ENCODE data around the gene GINM1.

Gene GINM1, protein sequence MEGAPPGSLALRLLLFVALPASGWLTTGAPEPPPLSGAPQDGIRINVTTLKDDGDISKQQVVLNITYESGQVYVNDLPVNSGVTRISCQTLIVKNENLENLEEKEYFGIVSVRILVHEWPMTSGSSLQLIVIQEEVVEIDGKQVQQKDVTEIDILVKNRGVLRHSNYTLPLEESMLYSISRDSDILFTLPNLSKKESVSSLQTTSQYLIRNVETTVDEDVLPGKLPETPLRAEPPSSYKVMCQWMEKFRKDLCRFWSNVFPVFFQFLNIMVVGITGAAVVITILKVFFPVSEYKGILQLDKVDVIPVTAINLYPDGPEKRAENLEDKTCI

GRCh38 chr6:149565527-149566409 lies at the start of gene GINM1:
GINM1 (plus strand) TSS chr6:149566375; CDS start chr6:149566415, 40 bp downstream.
- DNase-seq = peak; percentile 90 to 92

GRCh38 chr6:149529650-149530049 lies 36.5 kb upstream of the GINM1 start:
- no peak for DNase-seq

- DNase-seq = no peak
Measured at GRCh38 chr6:149534742-149535141, 31.4 kb upstream of the GINM1 start.

GRCh38 chr6:149541139-149541538 lies 25.0 kb upstream of the GINM1 start:
- no peak for DNase-seq

DNA sequence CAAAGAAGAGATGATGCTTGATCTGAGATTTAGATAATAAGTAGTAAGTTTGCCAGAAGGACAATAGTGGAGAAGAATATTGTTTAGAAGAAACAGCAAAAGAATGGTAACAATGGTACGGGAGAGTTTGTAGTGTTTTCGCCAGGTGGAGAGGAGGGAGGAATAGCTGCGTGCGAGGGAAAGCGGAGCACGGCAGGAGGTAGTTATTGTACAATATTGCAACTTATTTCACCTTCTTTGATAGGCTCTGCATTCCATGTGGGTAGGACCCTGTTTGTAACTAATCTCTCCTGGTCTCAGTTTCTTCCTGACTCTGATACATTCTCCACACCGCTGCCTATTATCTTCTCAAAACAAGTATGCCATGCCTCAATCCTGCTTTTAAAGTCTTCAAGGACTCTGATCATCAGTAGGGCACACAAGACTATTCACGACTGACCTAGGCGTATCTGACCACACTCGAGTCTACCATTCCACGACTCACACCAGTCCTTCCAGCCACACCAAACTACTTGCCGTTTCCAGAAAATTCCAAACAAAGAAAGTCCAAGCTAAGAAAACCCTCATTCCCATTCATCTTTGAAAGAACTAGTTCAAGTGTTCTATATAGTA lies 21.4 kb upstream of the GINM1 start:
- no peak for DNase-seq

DNA sequence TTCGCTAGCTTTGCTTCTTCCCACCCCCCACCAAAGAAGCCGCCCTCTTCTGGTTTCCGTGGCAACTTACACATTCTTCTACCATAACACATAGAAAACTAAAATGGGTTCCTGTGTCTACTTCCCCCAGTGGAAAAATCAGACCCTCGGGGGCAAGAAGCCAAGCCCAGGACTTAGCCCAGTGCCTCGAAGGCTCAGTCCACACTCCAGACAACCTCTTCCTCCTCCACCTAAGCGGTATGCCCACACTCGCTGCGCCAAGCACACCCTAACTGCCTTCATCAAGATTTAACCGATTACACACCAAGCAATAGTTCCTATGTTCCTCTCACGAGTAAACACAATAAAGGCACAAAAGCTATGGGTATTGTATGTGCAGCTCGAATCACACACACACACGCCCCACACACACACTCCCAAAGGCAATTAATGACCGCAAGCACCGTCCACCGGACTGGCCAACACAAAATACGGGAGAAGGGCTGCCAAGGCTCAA lies 20.9 kb upstream of the GINM1 start:
- peak; percentile 60 to 61 for DNase-seq

DNA sequence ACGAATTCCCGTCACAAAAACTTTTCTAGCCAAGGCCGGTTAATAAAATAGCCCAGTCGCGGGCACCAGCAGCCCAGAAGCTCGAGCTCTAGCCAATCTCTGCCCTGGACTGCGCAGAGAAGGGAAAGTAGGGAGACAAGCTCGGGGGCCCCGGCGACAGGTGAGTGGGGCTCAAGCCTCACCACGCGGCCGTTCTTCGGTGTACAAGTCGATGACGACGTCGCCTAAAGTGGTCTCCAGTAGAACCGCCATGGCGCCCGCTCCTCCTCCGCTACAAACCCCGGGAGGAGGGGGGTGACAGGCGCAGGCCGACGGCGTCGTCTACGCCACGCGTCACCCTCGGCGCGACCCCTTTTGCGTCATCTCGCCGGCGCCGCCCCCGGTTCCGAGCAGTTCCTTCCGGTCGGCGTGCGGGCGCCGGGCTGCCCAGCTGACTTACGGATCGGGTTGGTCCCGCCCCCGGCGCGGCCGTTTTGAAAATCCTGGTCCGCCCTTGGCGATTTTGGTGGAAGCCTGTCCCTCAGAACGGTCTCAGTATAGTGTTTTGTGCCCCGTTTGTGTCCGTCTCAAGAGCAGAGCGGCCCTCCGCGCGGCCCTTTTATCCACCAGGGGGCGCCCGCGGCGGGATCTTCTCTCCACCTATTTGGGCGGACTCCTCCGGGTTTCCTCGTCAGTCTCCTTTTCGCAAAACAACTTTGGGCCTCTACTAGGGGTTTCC lies 20.3 kb upstream of the GINM1 start, which contains the start of gene PPIL4:
PPIL4 (minus strand) TSS at position 290 of the 718 bp plus-strand sequence; CDS start at position 252, 38 bp downstream.
- peak; percentile 93 to 95 for DNase-seq

- no peak for DNase-seq
Measured at GRCh38 chr6:149551920-149552319, 14.3 kb upstream of the GINM1 start.

GRCh38 chr6:149558029-149558428 lies 8.1 kb upstream of the GINM1 start:
- no peak for DNase-seq

GRCh38 chr6:149559389-149559788 lies 6.8 kb upstream of the GINM1 start:
- DNase-seq = no peak

- DNase-seq = no peak
Measured at GRCh38 chr6:149560736-149561135, 5.4 kb upstream of the GINM1 start.

DNA sequence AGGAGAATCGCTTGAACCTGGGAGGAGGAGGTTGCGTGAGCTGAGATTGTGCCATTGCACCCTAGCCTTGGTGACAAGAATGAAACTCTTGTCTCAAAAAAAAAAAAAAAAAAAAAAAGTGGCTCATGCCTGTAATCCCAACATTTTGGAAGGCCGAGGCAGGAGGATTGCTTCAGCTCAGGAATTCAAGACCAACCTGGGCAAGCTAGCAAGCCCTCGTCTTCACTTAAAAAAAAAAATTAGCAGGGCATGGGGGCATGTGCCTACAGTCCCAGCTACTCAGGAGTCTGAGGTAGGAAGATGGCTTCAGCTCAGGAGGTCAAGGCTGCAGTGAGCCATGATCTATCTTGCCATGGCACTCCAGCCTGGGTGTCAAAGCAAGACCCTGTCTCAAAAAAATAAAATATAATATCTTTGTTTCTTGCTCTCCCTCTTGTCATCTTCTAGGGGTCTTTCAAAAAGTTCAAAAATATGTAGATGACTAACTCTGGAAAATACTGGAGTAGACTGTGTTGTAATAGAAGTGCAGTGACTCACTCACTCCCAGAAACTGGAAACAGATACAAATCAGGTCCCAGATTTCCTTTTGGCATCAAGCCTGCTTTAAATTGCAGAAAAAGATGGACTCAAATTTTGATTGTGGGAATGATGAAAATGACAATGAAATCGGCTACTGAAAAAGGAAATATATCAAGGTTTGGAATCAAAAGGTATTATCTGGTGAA lies 2.8 kb upstream of the GINM1 start:
- DNase-seq = no peak

DNA sequence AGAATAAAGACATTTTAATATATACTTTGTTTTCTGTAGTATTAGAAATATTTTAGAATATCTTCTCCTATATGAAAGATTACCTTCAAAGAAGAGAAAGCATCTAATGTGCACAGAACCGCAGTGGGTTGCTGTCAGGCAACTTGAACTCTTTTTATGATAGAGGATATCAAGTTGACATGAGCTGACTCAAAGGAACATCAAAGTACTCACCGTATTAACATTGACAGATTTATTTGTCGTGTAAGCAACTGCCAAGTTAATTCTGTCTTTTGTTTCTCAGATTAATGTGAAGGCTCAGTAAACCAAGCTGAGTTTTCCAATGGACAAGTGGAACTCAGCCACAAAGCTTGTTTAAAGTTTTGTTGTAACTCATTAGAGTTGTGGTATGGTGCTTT lies 2.2 kb upstream of the GINM1 start:
- DNase-seq = no peak

- DNase-seq = peak; percentile 55 to 62
Measured at GRCh38 chr6:149566410-149567193, 427 bp downstream of the GINM1 start.

DNA sequence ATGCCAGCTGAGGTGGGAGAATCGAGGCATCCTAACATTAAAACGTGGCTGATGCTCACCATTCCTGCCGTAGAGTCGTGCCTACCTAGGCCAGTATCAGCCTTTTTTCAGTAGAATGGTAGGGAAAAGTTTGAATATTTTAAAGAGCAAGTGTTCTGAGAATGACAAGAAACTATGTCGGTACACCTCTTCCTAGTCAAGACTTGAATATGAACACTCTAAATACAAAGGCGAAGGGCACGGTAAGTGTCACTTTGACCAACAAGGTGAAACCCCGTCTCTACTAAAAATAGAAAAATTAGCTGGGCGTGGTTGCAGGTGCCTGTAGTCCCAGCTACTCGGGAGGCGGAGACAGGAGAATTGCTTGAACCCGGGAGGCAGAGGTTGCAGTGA lies 1.0 kb downstream of the GINM1 start:
- DNase-seq = no peak

DNA sequence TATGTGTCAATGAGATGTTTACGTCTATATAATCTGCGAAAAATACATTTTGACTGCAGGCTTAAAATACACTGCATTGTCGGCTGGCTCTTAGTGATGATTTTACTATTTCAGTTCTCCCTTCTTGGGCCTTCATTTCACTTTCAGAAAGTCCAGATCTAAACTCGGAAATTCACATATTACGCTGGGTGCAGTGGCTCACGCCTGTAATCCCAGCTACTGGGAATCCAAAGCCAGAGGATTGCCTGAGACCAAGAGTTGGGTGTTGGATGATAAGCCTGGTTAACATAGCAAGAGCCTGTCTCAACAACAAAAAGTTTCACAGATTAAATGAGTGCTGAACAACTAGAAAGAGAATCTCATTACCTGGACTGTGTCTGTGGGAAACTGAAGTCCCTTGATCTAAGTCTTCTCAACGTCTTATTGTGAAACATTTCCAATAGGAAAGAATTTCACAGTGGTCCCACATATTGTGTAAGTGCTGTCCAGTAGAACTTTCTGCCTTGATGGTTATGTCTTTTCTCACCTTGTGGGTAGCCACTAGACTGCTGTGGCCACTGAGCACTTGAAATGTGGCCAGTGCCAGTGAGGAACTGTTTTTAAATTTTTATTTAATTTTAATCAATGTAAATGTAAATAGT lies 1.9 kb downstream of the GINM1 start:
- no peak for DNase-seq

DNA sequence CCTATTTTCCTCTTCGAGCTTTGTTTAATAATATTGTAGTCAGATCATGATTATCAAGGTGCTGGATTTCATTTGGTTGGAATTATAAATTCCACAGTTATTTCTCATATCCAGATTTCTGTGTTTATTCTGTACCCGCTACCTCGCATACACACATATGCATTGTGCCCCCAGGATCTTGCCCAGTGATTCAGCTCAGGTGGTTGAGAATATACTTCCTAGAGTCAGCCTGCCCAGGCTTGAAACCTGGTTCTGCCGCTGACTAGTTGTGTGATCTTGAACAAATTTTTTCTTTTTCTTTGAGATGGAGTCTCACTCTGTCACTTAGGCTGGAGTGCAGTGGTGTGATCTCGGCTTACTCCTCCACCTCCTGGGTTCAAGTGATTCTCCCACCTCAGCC lies 14.7 kb downstream of the GINM1 start:
- DNase-seq = no peak

DNA sequence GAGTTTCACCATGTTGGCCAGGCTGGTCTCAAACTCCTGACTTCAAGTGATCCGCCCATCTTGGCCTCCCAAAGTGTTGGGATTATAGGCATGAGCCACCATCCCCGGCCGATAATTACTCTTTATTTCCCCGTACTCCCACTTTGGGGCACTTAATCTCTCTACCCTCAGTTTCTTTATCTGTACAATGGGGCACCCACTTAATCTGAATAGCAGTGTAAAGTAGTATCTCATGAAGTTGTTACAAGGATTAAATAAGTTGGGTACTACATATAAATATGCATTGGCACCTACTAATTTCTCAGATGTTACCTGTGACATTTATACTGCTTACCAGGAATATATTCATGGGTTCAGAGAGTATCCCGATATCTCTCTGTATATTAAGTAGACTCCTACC lies 15.2 kb downstream of the GINM1 start:
- DNase-seq = no peak

GRCh38 chr6:149586149-149586548 lies 20.0 kb downstream of the GINM1 start:
- DNase-seq = no peak

- no peak for DNase-seq
Measured at GRCh38 chr6:149592983-149593382, 26.8 kb downstream of the GINM1 start.

DNA sequence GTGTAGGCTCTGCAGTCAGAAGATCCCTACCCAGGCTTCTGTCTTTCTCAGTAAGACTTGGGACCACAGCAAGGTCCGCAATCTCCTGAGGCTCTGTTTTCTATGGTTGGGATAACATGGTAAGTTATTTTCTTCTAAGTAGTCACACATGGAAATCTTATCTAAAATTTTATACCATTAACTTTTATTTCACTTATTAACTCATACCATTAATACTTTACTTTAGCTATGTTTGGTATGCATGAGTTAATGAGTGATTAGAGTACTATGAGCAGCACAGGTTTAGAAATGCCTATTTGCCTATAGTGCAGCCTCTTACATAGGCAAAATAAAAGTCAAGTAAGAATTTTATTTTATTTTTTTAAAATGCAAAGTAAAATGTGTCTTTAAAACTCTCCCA lies 27.2 kb downstream of the GINM1 start:
- no peak for DNase-seq
